Stimulated activated CD8-positive, alpha-beta memory T cell treated with anti-CD3 and anti-CD28 coated beads, Interleukin-15, amount 100 ng/mL, for 48 hours (primary cell): ENCODE measurements around the gene ZNF135.

Experiments
- DNase-seq, 2 donors: peaks; one replicate each; pipeline ENCODE4 v3.0.0-alpha.2; 2020; ENCODE audit warnings: low read depth in 2 of 2

Gene ZNF135

DNA sequence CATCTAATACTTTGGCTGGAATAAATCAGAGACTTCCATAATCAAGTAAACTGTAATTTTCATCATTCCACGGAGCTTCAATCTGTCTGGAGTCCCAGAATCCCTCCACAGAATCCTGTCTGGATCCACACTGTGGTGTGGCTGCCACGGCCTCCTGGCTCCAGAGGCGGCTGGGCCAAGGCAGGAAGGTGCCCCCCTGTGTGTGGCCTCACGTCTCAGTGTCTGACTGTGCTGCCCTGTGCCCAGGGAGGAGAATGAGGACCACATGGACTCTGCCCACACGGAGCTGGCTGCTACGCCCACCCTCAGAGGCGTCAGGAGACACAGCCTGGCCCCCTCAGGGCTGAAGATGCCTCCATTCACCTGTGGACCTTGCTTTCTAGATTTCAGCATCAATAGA, 12.2 kb upstream of the ZNF135 start:
- no peak for DNase-seq

DNA sequence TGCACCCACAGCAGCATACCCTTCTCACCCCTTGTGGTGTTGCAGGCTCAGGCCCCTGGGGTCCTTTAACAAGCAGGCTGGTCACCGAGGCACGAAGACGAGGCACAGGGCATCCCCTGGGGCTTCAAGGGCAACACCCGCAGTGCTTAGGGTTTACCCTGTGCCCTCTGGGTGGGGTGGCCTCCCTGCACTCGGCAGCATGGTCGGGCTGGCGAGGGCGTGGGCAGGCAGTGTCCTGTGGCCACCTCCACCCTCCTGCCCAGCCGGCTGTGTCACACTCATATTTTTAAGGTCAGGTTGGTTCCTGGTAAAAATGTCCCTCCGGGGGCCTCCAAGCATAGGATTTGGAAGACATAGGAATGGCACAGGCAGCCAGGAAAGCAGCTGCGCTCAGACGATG, 11.4 kb upstream of the ZNF135 start:
- DNase-seq, result no peak

GRCh38 chr19:58052256-58052655, 6.8 kb upstream of the ZNF135 start:
- no peak for DNase-seq

- DNase-seq, result no peak
Measured at GRCh38 chr19:58053480-58054156, 5.5 kb upstream of the ZNF135 start.

DNA sequence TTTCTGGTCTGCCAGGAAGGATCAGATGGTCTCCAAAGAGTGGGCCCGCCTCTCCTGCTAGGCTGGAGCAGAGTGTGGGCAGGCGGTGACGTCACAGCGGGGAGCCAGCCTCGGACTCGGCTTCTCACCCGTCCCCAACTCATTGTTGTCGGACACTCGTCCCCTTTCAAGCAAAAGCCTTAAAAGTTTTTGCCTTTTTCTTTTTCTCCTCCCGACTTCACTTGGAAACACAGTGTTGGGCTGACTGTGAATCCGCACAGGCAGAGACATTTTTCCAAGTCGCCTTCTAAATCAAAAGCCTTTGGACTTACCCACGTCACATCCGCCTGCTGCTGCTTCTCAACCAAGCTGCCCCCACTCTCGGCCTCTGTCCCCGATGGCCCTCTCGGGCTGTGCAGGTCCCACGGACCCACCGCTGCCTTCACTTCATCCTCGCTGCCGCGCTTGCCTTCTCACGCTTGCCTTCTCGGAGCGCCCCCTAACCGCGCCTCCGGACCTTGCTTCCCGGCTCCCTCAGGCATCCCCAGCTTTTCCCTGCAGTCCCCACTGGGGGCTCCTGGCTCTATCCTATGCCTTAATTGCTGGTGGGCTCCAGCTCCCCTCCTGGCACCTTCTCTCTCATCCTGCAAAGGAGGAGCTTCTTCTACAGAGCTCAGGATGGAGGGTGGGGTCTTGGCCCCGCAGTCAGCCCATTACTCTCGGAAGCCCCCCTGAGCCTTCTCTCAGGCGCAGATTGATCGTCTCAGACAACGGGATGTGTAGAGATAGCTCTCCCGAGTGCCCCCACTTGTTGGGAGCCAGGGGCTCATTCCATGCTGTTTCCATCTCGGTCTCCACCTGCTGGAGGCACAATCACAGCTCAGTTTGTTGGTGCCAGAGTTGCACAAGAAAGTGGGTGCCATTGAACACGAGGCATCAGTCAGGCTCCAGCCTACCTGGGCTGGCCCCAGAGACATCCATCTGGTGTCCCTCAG, 3.9 kb upstream of the ZNF135 start:
- DNase-seq, result no peak

GRCh38 chr19:58056261-58056660, 2.8 kb upstream of the ZNF135 start:
- no peak for DNase-seq

- DNase-seq, result no peak
Measured at GRCh38 chr19:58056861-58057260, 2.2 kb upstream of the ZNF135 start.

- DNase-seq, result no peak
Measured at GRCh38 chr19:58058467-58058866, 615 bp upstream of the ZNF135 start.

- DNase-seq, result no peak
Measured at GRCh38 chr19:58059671-58060078, 593 bp downstream of the ZNF135 start.

DNA sequence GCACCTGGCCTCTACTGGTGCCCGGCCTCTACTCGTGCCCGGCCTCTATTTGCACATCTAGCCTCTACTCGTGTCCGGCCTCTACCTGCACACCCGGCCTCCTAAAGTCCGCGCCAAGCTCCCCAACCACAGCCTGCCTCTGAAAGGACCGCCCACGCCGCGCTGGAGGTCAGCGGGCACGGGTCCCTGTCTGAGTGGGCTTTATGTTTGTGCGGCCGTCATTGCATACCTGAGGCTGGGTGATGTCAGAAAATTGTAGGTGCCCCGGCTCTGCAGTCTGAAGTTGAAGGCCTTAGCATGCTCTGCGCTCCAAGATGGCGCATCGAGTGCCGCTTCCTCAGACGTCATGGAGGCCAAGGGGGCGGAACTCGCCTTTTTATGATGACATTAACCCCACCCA, 1.1 kb downstream of the ZNF135 start:
- no peak for DNase-seq

DNA sequence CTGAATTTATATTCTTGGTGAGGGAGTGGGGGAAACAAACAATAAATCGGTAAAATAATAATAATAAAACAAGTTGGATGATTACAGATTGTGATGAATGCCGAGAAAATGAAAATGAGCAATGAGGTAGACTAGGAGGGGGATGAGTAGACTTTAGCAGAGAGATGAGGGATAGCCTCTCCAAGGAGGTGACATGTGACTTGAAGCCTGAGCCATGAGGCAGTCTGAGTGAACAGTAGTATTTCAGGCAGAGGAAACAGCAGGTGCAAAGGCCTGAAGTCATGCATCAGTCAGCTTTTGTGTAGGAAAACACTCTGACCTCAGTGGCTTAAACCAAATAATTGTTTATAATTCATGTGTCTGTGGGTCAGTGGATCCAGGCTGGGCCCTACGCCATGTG, 4.6 kb downstream of the ZNF135 start:
- no peak for DNase-seq

DNA sequence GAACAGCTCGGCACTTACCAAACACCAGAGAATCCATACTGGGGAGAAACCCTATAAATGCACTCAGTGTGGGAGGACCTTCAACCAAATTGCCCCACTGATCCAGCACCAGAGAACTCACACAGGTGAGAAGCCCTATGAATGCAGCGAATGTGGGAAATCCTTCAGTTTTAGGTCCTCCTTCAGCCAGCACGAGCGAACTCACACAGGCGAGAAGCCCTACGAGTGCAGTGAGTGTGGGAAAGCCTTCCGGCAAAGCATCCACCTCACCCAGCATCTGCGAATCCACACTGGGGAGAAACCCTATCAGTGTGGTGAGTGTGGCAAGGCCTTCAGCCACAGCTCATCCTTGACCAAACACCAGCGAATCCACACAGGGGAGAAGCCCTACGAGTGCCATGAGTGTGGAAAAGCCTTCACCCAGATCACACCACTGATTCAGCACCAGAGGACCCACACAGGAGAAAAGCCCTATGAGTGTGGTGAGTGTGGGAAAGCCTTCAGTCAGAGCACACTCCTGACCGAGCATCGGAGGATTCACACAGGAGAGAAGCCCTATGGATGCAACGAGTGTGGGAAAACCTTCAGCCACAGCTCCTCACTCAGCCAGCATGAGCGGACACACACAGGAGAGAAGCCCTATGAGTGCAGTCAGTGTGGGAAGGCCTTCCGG, 8.3 kb downstream of the ZNF135 start:
- DNase-seq, result no peak

- DNase-seq, result no peak
Measured at GRCh38 chr19:58079792-58080191, 20.7 kb downstream of the ZNF135 start.

GRCh38 chr19:58083021-58083420, 23.9 kb downstream of the ZNF135 start:
- no peak for DNase-seq

DNA sequence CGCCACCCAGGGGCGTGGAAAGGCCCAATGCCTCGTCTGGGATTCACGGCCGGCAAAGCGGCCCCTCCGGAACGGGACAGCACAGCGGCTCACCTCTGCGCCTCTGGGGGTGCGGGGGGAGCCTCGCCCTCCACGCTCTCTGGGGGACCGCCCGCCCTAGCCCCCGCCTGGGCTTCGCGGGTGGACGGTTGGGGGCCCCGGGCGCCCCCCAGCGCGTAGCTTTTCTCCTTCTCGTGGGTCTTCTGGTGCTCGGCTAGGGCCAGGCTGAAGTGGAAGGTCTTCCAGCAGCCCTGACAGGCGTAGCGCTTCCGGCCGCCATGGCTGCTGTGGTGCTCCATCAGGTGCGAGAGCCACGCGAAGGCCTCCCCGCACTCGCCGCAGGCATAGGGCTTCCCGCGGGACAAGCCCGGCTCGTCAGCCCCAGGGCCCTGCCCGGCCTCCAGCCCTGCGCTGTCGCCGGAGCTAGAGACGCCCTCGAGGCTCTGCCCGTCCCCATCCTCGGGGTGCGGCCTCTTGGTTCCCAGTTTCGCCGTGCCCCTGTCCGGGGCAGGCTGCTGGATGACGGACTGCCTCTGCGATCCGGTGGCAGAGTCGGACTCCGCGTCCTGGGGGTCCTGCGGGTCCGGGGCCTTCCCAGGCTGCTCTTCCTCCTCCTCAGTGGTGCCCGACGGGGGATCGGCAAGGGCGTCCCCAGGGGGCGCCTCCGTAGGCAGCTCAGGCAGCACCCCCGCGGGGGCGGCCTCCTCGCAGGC, 25.7 kb downstream of the ZNF135 start:
- no peak for DNase-seq

DNA sequence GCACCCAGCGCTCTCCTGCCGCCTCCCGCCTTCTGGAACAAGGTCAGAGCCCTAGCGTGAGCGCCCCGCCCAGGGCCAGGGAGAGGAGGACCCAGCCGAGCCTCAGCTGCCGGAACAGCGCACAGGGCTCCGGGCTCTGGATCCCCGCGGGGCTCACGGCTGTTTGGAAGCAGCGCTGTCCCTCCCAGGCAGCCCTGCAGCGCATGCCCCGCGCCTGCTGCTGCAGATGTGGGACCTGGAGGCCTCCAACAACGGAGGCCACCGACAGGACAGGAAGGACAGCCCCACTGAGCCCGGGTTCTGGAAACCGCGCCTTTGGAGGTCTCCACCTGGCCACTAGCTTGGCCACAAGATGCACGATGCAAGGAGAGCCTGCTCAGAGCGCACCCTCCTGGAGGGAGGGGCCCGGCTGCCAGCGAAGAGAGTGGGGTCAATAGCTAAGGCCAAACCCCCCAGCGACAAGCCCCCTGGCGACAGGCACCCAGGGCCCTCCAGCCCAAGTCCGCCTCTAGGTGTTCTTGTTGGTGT, 26.3 kb downstream of the ZNF135 start:
- DNase-seq, result no peak

DNA sequence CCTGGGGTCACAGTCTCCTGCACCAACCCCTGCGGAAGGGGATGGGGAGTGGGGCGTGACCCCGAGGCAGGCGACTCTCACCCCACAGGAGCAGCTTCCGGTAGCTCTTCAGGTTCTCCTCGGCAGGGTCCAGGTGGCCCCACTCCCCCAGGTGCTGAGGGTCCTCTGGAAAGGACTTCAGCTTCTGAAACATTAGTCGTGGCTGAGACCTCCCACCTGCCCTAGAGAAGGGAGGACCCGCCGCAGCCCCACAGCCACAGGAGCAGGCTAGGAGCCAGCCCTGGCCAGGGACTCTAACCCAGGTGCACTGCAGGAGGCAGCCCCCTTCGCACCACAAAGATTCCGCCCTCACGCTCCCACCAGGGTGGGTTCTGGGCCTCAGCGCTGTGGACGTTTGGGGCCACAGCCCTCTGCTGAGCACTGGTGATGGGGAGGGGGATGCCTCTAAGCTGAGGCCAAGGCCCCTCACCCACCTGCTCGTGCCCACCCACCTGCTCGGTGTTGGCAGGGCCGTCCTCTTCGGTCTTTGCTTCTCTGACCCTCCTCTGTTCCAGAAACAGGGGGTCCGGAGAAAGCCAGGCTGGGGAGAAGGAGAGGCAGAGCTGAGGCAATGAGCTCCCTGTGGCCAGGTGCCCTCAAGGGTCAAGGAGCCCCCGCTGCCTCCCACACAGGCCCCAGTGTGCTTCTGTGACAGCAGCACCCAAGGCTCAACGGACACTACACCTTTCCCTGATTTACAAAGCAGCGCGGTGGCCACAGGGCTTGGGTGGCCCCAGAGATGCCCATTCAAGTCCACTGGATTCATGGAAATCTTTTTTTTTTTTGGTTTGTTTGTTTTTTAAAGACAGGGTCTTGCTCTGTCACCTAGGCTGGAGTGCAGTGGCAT, 28.0 kb downstream of the ZNF135 start:
- DNase-seq, result no peak

- DNase-seq, result no peak
Measured at GRCh38 chr19:58088521-58089052, 29.5 kb downstream of the ZNF135 start.

DNA sequence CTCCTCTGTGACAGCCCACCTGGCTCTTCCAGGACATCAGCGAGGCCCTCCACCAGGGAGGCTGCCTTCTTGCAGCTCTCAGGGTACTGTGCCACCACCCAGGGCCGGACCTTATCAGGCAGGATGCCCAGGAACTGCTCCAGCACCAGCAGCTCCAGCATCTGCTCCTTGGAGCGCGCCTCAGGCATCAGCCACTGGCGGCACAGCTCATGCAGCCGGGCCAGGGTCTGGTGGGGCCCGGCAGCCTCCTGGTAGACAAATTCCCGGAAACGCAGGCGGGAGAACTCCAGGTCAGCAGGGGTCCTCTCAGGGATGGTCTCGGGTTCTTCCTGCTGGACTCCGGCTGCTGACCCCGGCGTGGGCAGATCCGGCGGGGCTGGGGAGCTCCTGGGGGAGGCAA, 30.8 kb downstream of the ZNF135 start:
- no peak for DNase-seq
